Measurements from ENCODE around the gene TMEM119. TPM values are rescaled to one million over a fixed set of nuclear protein-coding genes. Genes with fewer than 3 reads are reported as not detected.

The TMEM119 gene
- total RNA-seq, 1 donor from 2014 or later: 0.72 TPM

GRCh38 chr12:108563804-108564151 is 34.1 kb downstream of the TMEM119 start:
- H3K27me3 Mint-ChIP-seq (ENCODE audit: low read depth): no peaks in the 10 kb centered on the region
- TF ChIP-seq CTCF (conservative IDR thresholded peaks at IDR 0.05): no peak
- no peaks in the 10 kb centered on the region for H3K9me3 Mint-ChIP-seq
- H3K27ac Mint-ChIP-seq (ENCODE audit: unreplicated experiment): no peak overlapping the region
- peaks cover 34% of the 10 kb centered on the region for H3K4me1 Mint-ChIP-seq
- peaks cover 3% of the 10 kb centered on the region for H3K36me3 Mint-ChIP-seq (ENCODE audit: low read depth)
- DNase-seq (ENCODE audit: low read depth, low spot score): no peak
- peak overlapping the region; percentile 100 for H3K4me3 Mint-ChIP-seq

- H3K36me3 Mint-ChIP-seq (ENCODE audit: low read depth): peaks cover 1% of the 10 kb centered on the region
- peaks cover 34% of the 10 kb centered on the region for H3K4me1 Mint-ChIP-seq
- H3K27me3 Mint-ChIP-seq (ENCODE audit: low read depth): no peaks in the 10 kb centered on the region
- H3K27ac Mint-ChIP-seq (ENCODE audit: unreplicated experiment): peak overlapping the region; percentile 97
- peak overlapping the region; percentile 100 for H3K4me3 Mint-ChIP-seq
- TF ChIP-seq CTCF (conservative IDR thresholded peaks at IDR 0.05): peak; percentile 88
- peak; percentile 64 for DNase-seq (ENCODE audit: low read depth, low spot score)
- no peaks in the 10 kb centered on the region for H3K9me3 Mint-ChIP-seq
These were observed 34.6 kb downstream of the TMEM119 start for GRCh38 chr12:108563136-108563803.

GRCh38 chr12:108562348-108563135 is 35.3 kb downstream of the TMEM119 start, which contains the start of gene ISCU:
TSS of gene ISCU (plus strand) at chr12:108562596. CDS start at chr12:108562623, 27 bp downstream.
- peak; percentile 99 for DNase-seq (ENCODE audit: low read depth, low spot score)
- Mint-ChIP-seq H3K27me3 (ENCODE audit: low read depth) (no peaks in the 10 kb centered on the region), H3K9me3 (no peaks in the 10 kb centered on the region), H3K4me1 (peaks cover 34% of the 10 kb centered on the region), H3K36me3 (ENCODE audit: low read depth) (no peaks in the 10 kb centered on the region), H3K4me3 (peak within 1 kb of the TSS; percentile 100), H3K27ac (ENCODE audit: unreplicated experiment) (peak within 1 kb of the TSS; percentile 100)
- TF ChIP-seq CTCF (conservative IDR thresholded peaks at IDR 0.05): no peak

GRCh38 chr12:108561852-108562347 is 36.0 kb downstream of the TMEM119 start:
- Mint-ChIP-seq H3K9me3 (no peaks in the 10 kb centered on the region), H3K27me3 (ENCODE audit: low read depth) (no peaks in the 10 kb centered on the region), H3K4me1 (peaks cover 37% of the 10 kb centered on the region), H3K27ac (ENCODE audit: unreplicated experiment) (peak overlapping the region; percentile 100), H3K4me3 (peak overlapping the region; percentile 100), H3K36me3 (ENCODE audit: low read depth) (no peaks in the 10 kb centered on the region)
- no peak for DNase-seq (ENCODE audit: low read depth, low spot score)
- no peak for TF ChIP-seq CTCF (conservative IDR thresholded peaks at IDR 0.05)

GRCh38 chr12:108560752-108561719 is 36.8 kb downstream of the TMEM119 start, which contains the start of gene SART3:
TSS of gene SART3 (minus strand) at chr12:108561173. CDS start at chr12:108561154, 19 bp downstream.
- Mint-ChIP-seq H3K4me3 (peak within 1 kb of the TSS; percentile 100), H3K9me3 (no peaks in the 10 kb centered on the region), H3K27ac (ENCODE audit: unreplicated experiment) (peak within 1 kb of the TSS; percentile 100), H3K36me3 (ENCODE audit: low read depth) (no peaks in the 10 kb centered on the region), H3K4me1 (peaks cover 37% of the 10 kb centered on the region), H3K27me3 (ENCODE audit: low read depth) (no peaks in the 10 kb centered on the region)
- no peak for TF ChIP-seq CTCF (conservative IDR thresholded peaks at IDR 0.05)
- peak; percentile 72 for DNase-seq (ENCODE audit: low read depth, low spot score)
